CD14-positive monocyte (primary cell): ENCODE data around the gene ZWILCH. TPM values are rescaled to one million over a fixed set of nuclear protein-coding genes. Genes with fewer than 3 reads are reported as not detected.
A peak's percentile ranks its signal among the peaks of the same experiment; 100 is the strongest.

Experiments used
- DNase-seq, 3 donors: peaks; one replicate each; pipeline ENCODE4 v3.0.0-alpha.2; 2011 to 2022
- H2AFZ ChIP-seq: 2 replicates; pipeline ENCODE4 v1.6.0; 2012; ENCODE audit warnings: mild to moderate bottlenecking, low read depth, low read length, inconsistent platforms; ENCODE audit not compliant: insufficient read depth, poor library complexity, severe bottlenecking
- H3K27ac ChIP-seq, 2 donors: 1 replicate in 1 of 2; 2 replicates in 1 of 2; pipeline ENCODE4 v1.5.1; 2012 to 2013; ENCODE audit warnings: low read length in 2 of 2, control low read depth in 1 of 2, inconsistent platforms in 1 of 2, low read depth in 1 of 2, mild to moderate bottlenecking in 1 of 2
- H3K27me3 ChIP-seq, 2 donors: one replicate each; pipeline versions ENCODE4 v1.6.0 to v1.6.1; 2011 to 2013; ENCODE audit warnings: low read length in 2 of 2; ENCODE audit not compliant: control insufficient read depth in 2 of 2, insufficient read depth in 2 of 2
- H3K36me3 ChIP-seq, 2 donors: replicated peaks in 1 of 2; 1 replicate in 1 of 2; 2 replicates in 1 of 2; pipeline versions ENCODE4 v1.5.1 to v1.6.1; 2012 to 2013; ENCODE audit warnings: low read length in 2 of 2, control low read depth in 1 of 2, inconsistent platforms in 1 of 2, mild to moderate bottlenecking in 1 of 2; ENCODE audit not compliant: insufficient read depth in 2 of 2, control insufficient read depth in 1 of 2
- H3K4me1 ChIP-seq, 2 donors: 1 replicate in 1 of 2; 2 replicates in 1 of 2; pipeline versions ENCODE4 v1.5.1 to v1.6.1; 2012 to 2013; ENCODE audit warnings: low read length in 2 of 2, control low read depth in 1 of 2, inconsistent platforms in 1 of 2, mild to moderate bottlenecking in 1 of 2, moderate library complexity in 1 of 2; ENCODE audit not compliant: insufficient read depth in 2 of 2, control insufficient read depth in 1 of 2
- H3K4me2 ChIP-seq: replicated peaks from 2 replicates; pipeline ENCODE3; 2012; ENCODE audit warnings: low read length, moderate library complexity, mild to moderate bottlenecking; ENCODE audit not compliant: poor library complexity, severe bottlenecking; ENCODE audit errors: extremely low read depth
- H3K4me3 ChIP-seq, 3 experiments: fragments of 200-600 bp in 1 of 3; sonication (generic) in 1 of 3; replicated peaks in 1 of 3; 1 replicate in 2 of 3; 2 replicates in 1 of 3; pipeline ENCODE4 v1.5.1; 2011 to 2013; ENCODE audit warnings: low read length in 3 of 3, mild to moderate bottlenecking in 3 of 3, control low read depth in 2 of 3, low read depth in 2 of 3, inconsistent platforms in 1 of 3, moderate library complexity in 1 of 3
- H3K79me2 ChIP-seq: 2 replicates; pipeline ENCODE4 v1.6.0; 2012; ENCODE audit warnings: mild to moderate bottlenecking, control low read depth, inconsistent platforms, low read length, moderate library complexity; ENCODE audit not compliant: insufficient read depth
- H3K9ac ChIP-seq: 2 replicates; pipeline ENCODE4 v1.6.0; 2017; ENCODE audit warnings: low read length, mild to moderate bottlenecking; ENCODE audit not compliant: insufficient read depth, poor library complexity, severe bottlenecking
- H3K9me3 ChIP-seq, 2 donors: replicated peaks in 1 of 2; 1 replicate in 1 of 2; 2 replicates in 1 of 2; pipeline versions ENCODE4 v1.5.1 to v1.6.1; 2012 to 2013; ENCODE audit warnings: low read length in 2 of 2, control low read depth in 1 of 2; ENCODE audit not compliant: control insufficient read depth in 1 of 2, insufficient read depth in 1 of 2
- H4K20me1 ChIP-seq: 2 replicates; pipeline ENCODE4 v1.6.0; 2012; ENCODE audit warnings: mild to moderate bottlenecking, low read length, control low read depth, moderate library complexity; ENCODE audit not compliant: insufficient read depth
- H3K27ac Mint-ChIP-seq, 7 donors: one replicate each; pipeline ENCODE4 v1.8.0; 2020; ENCODE audit warnings: mild to moderate bottlenecking in 7 of 7, mixed read lengths in 7 of 7, moderate library complexity in 6 of 7, inconsistent platforms in 2 of 7
- H3K27me3 Mint-ChIP-seq, 3 donors: one replicate each; pipeline ENCODE4 v1.8.0; 2021 to 2022; ENCODE audit warnings: low read depth in 3 of 3, mild to moderate bottlenecking in 3 of 3, mixed read lengths in 3 of 3, moderate library complexity in 3 of 3, inconsistent platforms in 1 of 3
- H3K36me3 Mint-ChIP-seq, 2 donors: one replicate each; pipeline ENCODE4 v1.8.0; 2020; ENCODE audit warnings: mixed read lengths in 2 of 2, inconsistent platforms in 1 of 2, mild to moderate bottlenecking in 1 of 2
- H3K4me1 Mint-ChIP-seq: one replicate; pipeline ENCODE4 v1.8.0; 2020; ENCODE audit warnings: mild to moderate bottlenecking, mixed read lengths
- H3K4me3 Mint-ChIP-seq, 2 donors: one replicate each; pipeline ENCODE4 v1.8.0; 2020; ENCODE audit warnings: mild to moderate bottlenecking in 2 of 2, mixed read lengths in 2 of 2, moderate library complexity in 1 of 2
- H3K9me3 Mint-ChIP-seq, 7 donors: one replicate each; pipeline ENCODE4 v1.8.0; 2020 to 2022; ENCODE audit warnings: mixed read lengths in 7 of 7, mild to moderate bottlenecking in 6 of 7, moderate library complexity in 6 of 7, inconsistent platforms in 2 of 7
- CTCF ChIP-seq: fragments of 200-600 bp; IDR thresholded peaks from one replicate; pipeline ENCODE4 v1.8.0; 2022; ENCODE audit warnings: antibody characterized with exemption, mild to moderate bottlenecking
- WGBS: methylation state at CpG from one replicate; pipeline ENCODE4 v1.1.5; 2013; ENCODE audit warnings: missing lambda C conversion rate; ENCODE audit not compliant: insufficient coverage; 5-methylcytosine and 5-hydroxymethylcytosine counted together
- intact Hi-C, 2 donors: fragments of 100-400 bp; cut with micrococcal nuclease; formaldehyde crosslinking; loops; one replicate each; pipeline versions ENCODE4 v1.15.0 to v1.15.1; 2023
- polyA plus RNA-seq, 3 donors: library from polyadenylated mRNA; depleted of rRNA in 1 of 3; unstranded in 2 of 3; stranded (reverse) in 1 of 3; fragments of 300-500 nt in 2 of 3; fragments of >200 nt in 1 of 3; fragmentation: Illumina TruSeq in 2 of 3; gene quantifications; 1 replicate in 2 of 3; 2 replicates in 1 of 3; pipeline ENCODE4 v1.2.3, GENCODE V29; 2012 to 2021

Gene ZWILCH
- polyA plus RNA-seq, 3 donors, result 1.4 to 3.1 (median 2.4) TPM

- intact Hi-C loops, result loop anchor here in 1 of 2 donors (5.0 kb wide), 1 partner anchor 117 kb away; the partner anchor contains the start of gene MAP2K1
- H4K20me1 ChIP-seq, result peaks cover 44% of the 10 kb centered on the region
- H3K27me3 ChIP-seq, result no peaks in the 10 kb centered on the region
- H3K4me2 ChIP-seq, result peak overlapping the region; percentile 99
- H3K4me3 ChIP-seq, result peak overlapping the region; percentile 92 to 98 (median 97)
- DNase-seq, result no peak
- H3K79me2 ChIP-seq, result peaks cover 73% of the 10 kb centered on the region
- H3K27ac ChIP-seq, result peak overlapping the region; percentile 88 to 92
- 0% methylated on average over 2 of the region's 12 CpGs for WGBS
- Mint-ChIP-seq H3K9me3 (no peaks in the 10 kb centered on the region), H3K27ac (peak overlapping the region; percentile 94 to 99 (median 97)), H3K4me3 (peak overlapping the region; percentile 100), H3K27me3 (peaks cover 0 to 2% (median 0%) of the 10 kb centered on the region in 3 donors), H3K4me1 (peaks cover 30% of the 10 kb centered on the region), H3K36me3 (peaks cover 41 to 45% of the 10 kb centered on the region in 2 donors)
- no peaks in the 10 kb centered on the region for H3K9me3 ChIP-seq
- peak overlapping the region; percentile 97 for H2AFZ ChIP-seq
- peak overlapping the region; percentile 83 for H3K9ac ChIP-seq
- H3K36me3 ChIP-seq, result peaks cover 42 to 45% of the 10 kb centered on the region in 2 donors
- peaks cover 25 to 40% of the 10 kb centered on the region in 2 donors for H3K4me1 ChIP-seq
- TF ChIP-seq CTCF, result no peak
Measured at GRCh38 chr15:66503780-66504562, 1.2 kb upstream of the ZWILCH start.

- 0% methylated on average over 4 of the region's 13 CpGs for WGBS
- H3K79me2 ChIP-seq, result peaks cover 69% of the 10 kb centered on the region
Measured at GRCh38 chr15:66505430-66505811, 295 bp downstream of the ZWILCH start.

More at GRCh38 chr15:66505430-66505811, 295 bp downstream of the ZWILCH start:
- Histone ChIP-seq H3K9ac (peak overlapping the region; percentile 83), H3K36me3 (peaks cover 28 to 32% of the 10 kb centered on the region in 2 donors), H3K27me3 (no peaks in the 10 kb centered on the region), H4K20me1 (peaks cover 34% of the 10 kb centered on the region), H3K27ac (peak overlapping the region; percentile 88 to 92), H3K4me2 (peak overlapping the region; percentile 99), H3K9me3 (no peaks in the 10 kb centered on the region), H3K4me1 (peaks cover 25 to 40% of the 10 kb centered on the region in 2 donors), H3K4me3 (peak overlapping the region; percentile 92 to 98 (median 97)), H2AFZ (peak overlapping the region; percentile 97)
- no peak for TF ChIP-seq CTCF
- peaks cover 0 to 2% (median 0%) of the 10 kb centered on the region in 3 donors for H3K27me3 Mint-ChIP-seq
- peak overlapping the region; percentile 94 to 99 (median 97) for H3K27ac Mint-ChIP-seq
- no peaks in the 10 kb centered on the region for H3K9me3 Mint-ChIP-seq
- no peak for DNase-seq
- peaks cover 30% of the 10 kb centered on the region for H3K4me1 Mint-ChIP-seq
- intact Hi-C loops, result no loop called here
- peaks cover 27 to 31% of the 10 kb centered on the region in 2 donors for H3K36me3 Mint-ChIP-seq
- peak overlapping the region; percentile 100 for H3K4me3 Mint-ChIP-seq
